HG03060 (cell line): Measurements from ENCODE around the gene PTPRG.

Experiments
- ATAC-seq: cut with Tn5 transposase; IDR thresholded peaks from one replicate; pipeline ENCODE4 v1.9.1; 2021; ENCODE audit warnings: low read depth, moderate number of reproducible peaks; ENCODE audit not compliant: unreplicated experiment

Gene PTPRG

GRCh38 chr3:61646851-61647525 lies 85.6 kb downstream of the PTPRG start:
- ATAC-seq: no peak

GRCh38 chr3:61648481-61648880 lies 87.1 kb downstream of the PTPRG start:
- ATAC-seq: no peak

GRCh38 chr3:61649381-61650170 lies 88.2 kb downstream of the PTPRG start:
- ATAC-seq: no peak

GRCh38 chr3:61650276-61650675 lies 88.9 kb downstream of the PTPRG start:
- no peak for ATAC-seq

- no peak for ATAC-seq
These were observed 89.5 kb downstream of the PTPRG start for GRCh38 chr3:61650719-61651410.

GRCh38 chr3:61657689-61658088 lies 96.3 kb downstream of the PTPRG start:
- ATAC-seq: no peak

- ATAC-seq: no peak
These were observed 101.5 kb downstream of the PTPRG start for GRCh38 chr3:61662861-61663260.

- no peak for ATAC-seq
These were observed 102.2 kb downstream of the PTPRG start for GRCh38 chr3:61663356-61664104.

GRCh38 chr3:61664105-61664482 lies 102.7 kb downstream of the PTPRG start:
- no peak for ATAC-seq

- no peak for ATAC-seq
These were observed 103.8 kb downstream of the PTPRG start for GRCh38 chr3:61665121-61665520.

- ATAC-seq: no peak
These were observed 104.6 kb downstream of the PTPRG start for GRCh38 chr3:61665987-61666386.

GRCh38 chr3:61666615-61667330 lies 105.4 kb downstream of the PTPRG start:
- ATAC-seq: no peak

- ATAC-seq: no peak
These were observed 106.0 kb downstream of the PTPRG start for GRCh38 chr3:61667383-61667782.

- ATAC-seq: no peak
These were observed 106.4 kb downstream of the PTPRG start for GRCh38 chr3:61667814-61668213.

GRCh38 chr3:61668317-61668864 lies 107.0 kb downstream of the PTPRG start:
- no peak for ATAC-seq

GRCh38 chr3:61669203-61669602 lies 107.8 kb downstream of the PTPRG start:
- ATAC-seq: no peak

- no peak for ATAC-seq
These were observed 108.4 kb downstream of the PTPRG start for GRCh38 chr3:61669668-61670299.

GRCh38 chr3:61673651-61674050 lies 112.3 kb downstream of the PTPRG start:
- ATAC-seq: no peak

- no peak for ATAC-seq
These were observed 113.2 kb downstream of the PTPRG start for GRCh38 chr3:61674596-61674995.
